ENCODE results near the gene TRIM45.

- TF ChIP-seq CTCF (IDR thresholded peaks at IDR 0.05) (no peak), POLR2A (IDR thresholded peaks at IDR 0.05) (no peak)
These were observed 568 bp downstream of the TRIM45 start for GRCh38 chr1:117120774-117121588.
